K562 (cell line): Measurements from ENCODE around the gene FGF22. TPM values are rescaled to one million over a fixed set of nuclear protein-coding genes. Genes with fewer than 3 reads are reported as not detected.
A peak's percentile ranks its signal among the peaks of the same experiment; 100 is the strongest.

Source experiments
- ARHGAP35 ChIP-seq: fragments of 450-650 bp; IDR thresholded peaks from 2 replicates; pipeline ENCODE4 v1.6.1; 2018; ENCODE audit not compliant: partially characterized antibody
- ARID1B ChIP-seq: fragments of 450-650 bp; IDR thresholded peaks from 2 replicates; pipeline ENCODE4 v1.6.1; 2016; ENCODE audit warnings: antibody characterized with exemption, mild to moderate bottlenecking, inconsistent platforms
- CHD2 ChIP-seq: IDR thresholded peaks from 2 replicates; pipeline ENCODE4 v1.6.1; 2011; ENCODE audit warnings: low read depth, low read length
- COPS2 ChIP-seq: fragments of 450-650 bp; conservative IDR thresholded peaks from 2 replicates; pipeline ENCODE4 v1.6.1; 2016; ENCODE audit warnings: mild to moderate bottlenecking, moderate library complexity
- FOSL1 ChIP-seq: fragments of 200-800 bp; sonication (Bioruptor generic); conservative IDR thresholded peaks from 2 replicates; pipeline ENCODE4 v1.6.1; 2016; ENCODE audit warnings: missing genetic modification characterization, missing compliant biosample characterization
- FOXJ3 ChIP-seq: sonication (generic); formaldehyde crosslinking; IDR thresholded peaks from 2 replicates; pipeline ENCODE4 v1.4.0; 2020; ENCODE audit warnings: mild to moderate bottlenecking, missing genetic modification reagents
- JUND ChIP-seq, 2 experiments: IDR thresholded peaks; 2 replicates in 1 of 2; 3 replicates in 1 of 2; pipeline ENCODE4 v1.6.1; 2011; ENCODE audit warnings: borderline replicate concordance in 2 of 2, low read depth in 2 of 2, low read length in 2 of 2, improper control_type of control experiment in 1 of 2, missing biosample characterization in 1 of 2, missing genetic modification characterization in 1 of 2, missing genetic modification reagents in 1 of 2
- MAX ChIP-seq: sonication (generic); formaldehyde crosslinking; IDR thresholded peaks from 2 replicates; pipeline ENCODE4 v1.9.0; 2022; ENCODE audit warnings: mild to moderate bottlenecking, missing genetic modification reagents
- NR4A1 ChIP-seq, 2 experiments: fragments of 250-450 bp in 1 of 2; fragments of 450-650 bp in 1 of 2; sonication (Bioruptor Pico) in 1 of 2; IDR thresholded peaks; 2 replicates each; pipeline versions ENCODE4 v1.4.0 to v1.6.1; 2016 to 2020; ENCODE audit warnings: mild to moderate bottlenecking in 2 of 2, missing compliant biosample characterization in 1 of 2, missing genetic modification characterization in 1 of 2, moderate library complexity in 1 of 2
- NUFIP1 ChIP-seq: fragments of 450-650 bp; IDR thresholded peaks from 2 replicates; pipeline ENCODE4 v1.6.1; 2018; ENCODE audit not compliant: partially characterized antibody
- PML ChIP-seq: IDR thresholded peaks from 2 replicates; pipeline ENCODE4 v1.6.1; 2012; ENCODE audit warnings: low read length, inconsistent platforms
- PTRF ChIP-seq: fragments of 450-650 bp; IDR thresholded peaks from 2 replicates; pipeline ENCODE4 v1.6.1; 2016; ENCODE audit warnings: mild to moderate bottlenecking, missing genetic modification characterization, missing compliant biosample characterization
- TOE1 ChIP-seq, 2 experiments: fragments of 450-650 bp in 1 of 2; sonication (generic) in 1 of 2; formaldehyde crosslinking in 1 of 2; IDR thresholded peaks; 2 replicates each; pipeline versions ENCODE4 v1.7.1 to v1.8.0; 2016 to 2022; ENCODE audit warnings: borderline replicate concordance in 2 of 2, mild to moderate bottlenecking in 2 of 2, antibody characterized with exemption in 1 of 2, inconsistent platforms in 1 of 2, low read depth in 1 of 2, missing genetic modification reagents in 1 of 2, moderate library complexity in 1 of 2
- XRCC5 ChIP-seq: fragments of 200-400 bp; formaldehyde crosslinking; IDR thresholded peaks from 2 replicates; pipeline ENCODE4 v1.6.1; 2017; ENCODE audit warnings: low read depth, mild to moderate bottlenecking, low read length
- YY1 ChIP-seq, 3 experiments: IDR thresholded peaks; 2 replicates each; pipeline ENCODE4 v1.6.1; 2011; ENCODE audit warnings: low read length in 2 of 3, mild to moderate bottlenecking in 2 of 3, moderate library complexity in 2 of 3, borderline replicate concordance in 1 of 3, control low read depth in 1 of 3, low read depth in 1 of 3; ENCODE audit not compliant: insufficient read depth in 3 of 3, insufficient replicate concordance in 2 of 3, control insufficient read depth in 1 of 3, insufficient read length in 1 of 3; ENCODE audit errors: extremely low read depth in 1 of 3
- ZBTB43 ChIP-seq: sonication (generic); formaldehyde crosslinking; IDR thresholded peaks from 2 replicates; pipeline ENCODE4 v1.8.0; 2023; ENCODE audit warnings: mild to moderate bottlenecking, missing genetic modification reagents
- ZNF436 ChIP-seq: fragments of 250-450, 450-650 bp; sonication (Bioruptor Pico); formaldehyde crosslinking; IDR thresholded peaks from 2 replicates; pipeline ENCODE4 v1.7.0; 2020; ENCODE audit warnings: mild to moderate bottlenecking
- ZNF518B ChIP-seq: fragments of 250-450 bp; sonication (Bioruptor Pico); IDR thresholded peaks from 2 replicates; pipeline ENCODE4 v1.5.0; 2021; ENCODE audit warnings: mild to moderate bottlenecking, moderate library complexity
- ZNF583 ChIP-seq: fragments of 250-450 bp; sonication (Bioruptor Pico); IDR thresholded peaks from 2 replicates; pipeline ENCODE4 v1.4.0; 2020
- ZNF778 ChIP-seq: fragments of 450-650 bp; formaldehyde crosslinking; IDR thresholded peaks from 2 replicates; pipeline ENCODE4 v1.4.0; 2020; ENCODE audit warnings: mild to moderate bottlenecking, moderate library complexity
- ZNF780A ChIP-seq: fragments of 250-450 bp; sonication (Bioruptor Pico); IDR thresholded peaks from 2 replicates; pipeline ENCODE4 v1.5.0; 2021; ENCODE audit warnings: mild to moderate bottlenecking
- polyA plus RNA-seq, 8 experiments: library from polyadenylated mRNA; depleted of rRNA in 4 of 8; stranded (reverse) in 5 of 8; unstranded in 3 of 8; fragments of >200 nt; fragmentation: Nextera tagmentation in 2 of 8; fragmentation: Illumina TruSeq in 1 of 8; extraction: Ambion mirVana in 2 of 8; extraction: Trizol in 1 of 8; gene quantifications; 2 replicates each; pipeline versions ENCODE4 v1.2.1 to v1.2.3, GENCODE V29; 2011 to 2014; ENCODE audit warnings: inconsistent platforms in 1 of 8, missing spikeins in 1 of 8
- total RNA-seq, 7 experiments: library from RNA; depleted of rRNA in 6 of 7; stranded (reverse); fragments of >200 nt in 6 of 7; fragmentation: Illumina TruSeq in 2 of 7; extraction: Trizol in 2 of 7; gene quantifications; 2 replicates each; pipeline versions ENCODE4 v1.2.1 to v1.2.3, GENCODE V29; 2011 to 2021; ENCODE audit warnings: low replicate concordance in 1 of 7

The FGF22 gene
- total and polyA plus RNA-seq, 9 of the 15 experiments (the other 6 are each of a cell fraction or from before 2014, with no cell fraction given) = 0.14 to 2.2 (median 0.86) TPM; not detected in 4

- TF ChIP-seq ZBTB43 (no peak), NR4A1 (CRISPR knock-in tag; IDR thresholded peaks at IDR 0.05) (no peak), NR4A1 (tag; IDR thresholded peaks at IDR 0.05) (peak; percentile 59; the same call in 1 of the 2 replicates), ARID1B (peak; percentile 67), YY1 (IDR thresholded peaks at IDR 0.05; ENCODE audit: borderline replicate concordance in 1 of 3, control insufficient read depth in 1 of 3, extremely low read depth in 1 of 3, insufficient read depth in 3 of 3, insufficient read length in 1 of 3, insufficient replicate concordance in 2 of 3, low read depth in 1 of 3, low read length in 2 of 3) (peak in 2 of 3 experiments; percentile 60 to 65), FOSL1 (tag) (peak; percentile 31; the same call in 1 of the 2 replicates), ZNF518B (CRISPR knock-in tag) (no peak), XRCC5 (no peak), ZNF583 (CRISPR knock-in tag) (no peak), ARHGAP35 (no peak), JUND (IDR thresholded peaks at IDR 0.05; ENCODE audit: borderline replicate concordance, low read depth, low read length) (peak; percentile 51; the same call in 1 of the 2 replicates), JUND (tag; IDR thresholded peaks at IDR 0.05; ENCODE audit: borderline replicate concordance, low read depth, low read length) (no peak; the same call in 2 of the 3 replicates), MAX (CRISPR knock-in tag) (no peak; the same call in 1 of the 2 replicates), TOE1 (IDR thresholded peaks at IDR 0.05; ENCODE audit: borderline replicate concordance) (peak; percentile 88), TOE1 (CRISPR knock-in tag; IDR thresholded peaks at IDR 0.05; ENCODE audit: borderline replicate concordance, low read depth) (0 out of 2 replicates have a peak, but pooled peaks have one; percentile 59), CHD2 (no peak), NUFIP1 (no peak), PTRF (tag) (no peak), ZNF778 (CRISPR knock-in tag) (no peak), PML (no peak), FOXJ3 (CRISPR knock-in tag) (no peak), COPS2 (no peak), ZNF780A (no peak), ZNF436 (CRISPR knock-in tag) (0 out of 2 replicates have a peak, but pooled peaks have one; percentile 35)
These were observed 40.8 kb downstream of the FGF22 start (continued) for GRCh38 chr19:680287-681028.
